K562 (cell line): ENCODE results near the gene COQ8A. TPM values are rescaled to one million over a fixed set of nuclear protein-coding genes. Genes with fewer than 3 reads are reported as not detected.

ENCODE experiments used
- BRF2 ChIP-seq: IDR thresholded peaks from 3 replicates; pipeline ENCODE4 v1.6.1; 2011; ENCODE audit warnings: borderline replicate concordance, mild to moderate bottlenecking; ENCODE audit not compliant: insufficient read length, insufficient read depth
- E2F3 ChIP-seq: fragments of 250-450 bp; sonication (Bioruptor Pico); IDR thresholded peaks from 2 replicates; pipeline ENCODE4 v1.4.0; 2020; ENCODE audit warnings: mild to moderate bottlenecking
- ETS1 ChIP-seq: conservative IDR thresholded peaks from 2 replicates; pipeline ENCODE4 v1.6.1; 2011; ENCODE audit warnings: low read depth, mild to moderate bottlenecking, low read length; ENCODE audit not compliant: control insufficient read depth
- KDM5B ChIP-seq: fragments of 200-600 bp; sonication (generic); IDR thresholded peaks from 2 replicates; pipeline ENCODE4 v1.6.1; 2012; ENCODE audit warnings: low read depth, mild to moderate bottlenecking, moderate library complexity, low read length, control low read depth, inconsistent platforms; ENCODE audit not compliant: insufficient replicate concordance
- MBD1 ChIP-seq: fragments of 250-450 bp; sonication (Bioruptor Pico); IDR thresholded peaks from 2 replicates; pipeline ENCODE4 v1.8.0; 2022; ENCODE audit warnings: inconsistent platforms
- MEF2A ChIP-seq: IDR thresholded peaks from 2 replicates; pipeline ENCODE4 v1.6.1; 2011; ENCODE audit warnings: low read depth, mild to moderate bottlenecking, low read length, moderate library complexity; ENCODE audit not compliant: control insufficient read depth
- NFXL1 ChIP-seq: fragments of 450-650 bp; formaldehyde crosslinking; IDR thresholded peaks from 2 replicates; pipeline ENCODE4 v1.4.0; 2021; ENCODE audit warnings: mild to moderate bottlenecking
- PHB2 ChIP-seq: fragments of 450-650 bp; IDR thresholded peaks from 2 replicates; pipeline ENCODE4 v1.6.1; 2017; ENCODE audit warnings: low read depth
- SMAD3 ChIP-seq: fragments of 450-650 bp; formaldehyde crosslinking; conservative IDR thresholded peaks from 2 replicates; pipeline ENCODE4 v1.4.0; 2020; ENCODE audit warnings: mild to moderate bottlenecking
- THRB ChIP-seq: fragments of 450-650 bp; formaldehyde crosslinking; conservative IDR thresholded peaks from 2 replicates; pipeline ENCODE4 v1.4.0; 2022; ENCODE audit warnings: mild to moderate bottlenecking, missing genetic modification characterization
- USF1 ChIP-seq: sonication (generic); formaldehyde crosslinking; IDR thresholded peaks from 2 replicates; pipeline ENCODE4 v1.9.0; 2022; ENCODE audit warnings: mild to moderate bottlenecking, missing genetic modification reagents
- ZNF609 ChIP-seq: sonication (generic); formaldehyde crosslinking; IDR thresholded peaks from 2 replicates; pipeline ENCODE4 v1.8.1; 2023; ENCODE audit warnings: missing genetic modification reagents, mild to moderate bottlenecking, borderline replicate concordance
- ZNF77 ChIP-seq: fragments of 250-450 bp; sonication (Bioruptor Pico); IDR thresholded peaks from 2 replicates; pipeline ENCODE4 v1.5.0; 2020
- ZSCAN32 ChIP-seq: fragments of 450-650 bp; formaldehyde crosslinking; IDR thresholded peaks from 2 replicates; pipeline ENCODE4 v1.4.0; 2020; ENCODE audit warnings: mild to moderate bottlenecking, moderate library complexity
- polyA plus RNA-seq, 8 experiments: library from polyadenylated mRNA; depleted of rRNA in 4 of 8; stranded (reverse) in 5 of 8; unstranded in 3 of 8; fragments of >200 nt; fragmentation: Nextera tagmentation in 2 of 8; fragmentation: Illumina TruSeq in 1 of 8; extraction: Ambion mirVana in 2 of 8; extraction: Trizol in 1 of 8; gene quantifications; 2 replicates each; pipeline versions ENCODE4 v1.2.1 to v1.2.3, GENCODE V29; 2011 to 2014; ENCODE audit warnings: inconsistent platforms in 1 of 8, missing spikeins in 1 of 8
- total RNA-seq, 7 experiments: library from RNA; depleted of rRNA in 6 of 7; stranded (reverse); fragments of >200 nt in 6 of 7; fragmentation: Illumina TruSeq in 2 of 7; extraction: Trizol in 2 of 7; gene quantifications; 2 replicates each; pipeline versions ENCODE4 v1.2.1 to v1.2.3, GENCODE V29; 2011 to 2021; ENCODE audit warnings: low replicate concordance in 1 of 7

Gene COQ8A
- total and polyA plus RNA-seq, 9 of the 15 experiments (the other 6 are each of a cell fraction or from before 2014, with no cell fraction given): 2.6 to 54.3 (median 32.4) TPM

- TF ChIP-seq KDM5B (peak; percentile 74), ZNF609 (CRISPR knock-in tag) (peak; percentile 91; the same call in 1 of the 2 replicates), MBD1 (no peak), MEF2A (no peak), NFXL1 (CRISPR knock-in tag) (no peak), E2F3 (peak; percentile 60), USF1 (no peak), ETS1 (peak; percentile 56; the same call in 1 of the 2 replicates), THRB (CRISPR knock-in tag) (no peak), ZNF77 (CRISPR knock-in tag) (no peak), SMAD3 (CRISPR knock-in tag) (0 out of 2 replicates have a peak, but pooled peaks have one; percentile 44), ZSCAN32 (CRISPR knock-in tag) (peak; percentile 48; the same call in 1 of the 2 replicates), BRF2 (no peak), PHB2 (no peak)
Measured at GRCh38 chr1:226939438-226940028, 561 bp upstream of the COQ8A start (continued).
